Panc1 (cell line): ENCODE measurements around the gene HAX1. TPM values are rescaled to one million over a fixed set of nuclear protein-coding genes. Genes with fewer than 3 reads are reported as not detected.

Source experiments
- ATAC-seq: fragments of 200-7000 bp; cut with Tn5 transposase; 2 replicates; pipeline ENCODE4 v1.9.1; 2020; ENCODE audit warnings: mild to moderate bottlenecking, moderate library complexity
- BruUV-seq: library from RNA; stranded (reverse); fragments of 400-500 nt; replicated peaks from 2 replicates; lab custom pipeline; 2021; lab: Mats Ljungman, UMichigan
- CTCF ChIA-PET: fragments of 300-600 bp; sonication (Branson Sonifier 250); formaldehyde crosslinking; loops from one replicate; lab custom pipeline; 2022; ENCODE audit warnings: antibody characterized with exemption; lab: Charles Lee
- POLR2A ChIA-PET: fragments of 300-600 bp; sonication (Branson Sonifier 250); formaldehyde crosslinking; loops from one replicate; lab custom pipeline; 2022; ENCODE audit warnings: antibody characterized with exemption; lab: Charles Lee
- DNase-seq: peaks from one replicate; pipeline ENCODE4 v3.0.0-alpha.2; 2010; ENCODE audit warnings: low read depth, low spot score
- H3K27ac ChIP-seq: 2 replicates; pipeline ENCODE4 v1.5.1; 2011; ENCODE audit warnings: mild to moderate bottlenecking, low read length, inconsistent platforms
- H3K27me3 ChIP-seq: fragments of 200-500 bp; sonication (Bioruptor generic); 2 replicates; pipeline ENCODE4 v1.6.0; 2014; ENCODE audit warnings: low read length, inconsistent platforms; ENCODE audit not compliant: control insufficient read depth, insufficient read depth
- H3K36me3 ChIP-seq: fragments of 200-500 bp; sonication (Bioruptor generic); 2 replicates; pipeline ENCODE4 v1.5.1; 2014; ENCODE audit warnings: inconsistent platforms, mild to moderate bottlenecking, low read length, moderate library complexity; ENCODE audit not compliant: control insufficient read depth, insufficient read depth
- H3K4me1 ChIP-seq: 2 replicates; pipeline ENCODE4 v1.5.1; 2011; ENCODE audit warnings: inconsistent platforms, mild to moderate bottlenecking, low read length, moderate library complexity; ENCODE audit not compliant: control insufficient read depth, insufficient read depth
- H3K4me3 ChIP-seq, 2 experiments: 2 replicates each; pipeline ENCODE4 v1.5.1; 2011 to 2012; ENCODE audit warnings: low read depth in 2 of 2, low read length in 2 of 2, mild to moderate bottlenecking in 2 of 2, inconsistent platforms in 1 of 2, moderate library complexity in 1 of 2
- H3K9me3 ChIP-seq: fragments of 200-500 bp; sonication (Bioruptor generic); 2 replicates; pipeline ENCODE4 v1.5.1; 2014; ENCODE audit warnings: low read depth, mild to moderate bottlenecking, inconsistent platforms, low read length, moderate library complexity; ENCODE audit not compliant: control insufficient read depth, insufficient read depth
- CTCF ChIP-seq: fragments of 450-650 bp; IDR thresholded peaks from 2 replicates; pipeline ENCODE4 v1.5.1; 2017; ENCODE audit warnings: mild to moderate bottlenecking
- POLR2AphosphoS5 ChIP-seq: IDR thresholded peaks from 2 replicates; pipeline ENCODE4 v1.6.1; 2012; ENCODE audit warnings: mild to moderate bottlenecking, low read depth, low read length, moderate library complexity
- REST ChIP-seq, 2 experiments: IDR thresholded peaks; 2 replicates each; pipeline ENCODE4 v1.6.1; 2011 to 2012; ENCODE audit warnings: low read depth in 2 of 2, control low read depth in 1 of 2, low read length in 1 of 2, mild to moderate bottlenecking in 1 of 2, moderate library complexity in 1 of 2; ENCODE audit not compliant: insufficient read depth in 1 of 2
- SIN3A ChIP-seq: IDR thresholded peaks from 2 replicates; pipeline ENCODE4 v1.6.1; 2012; ENCODE audit warnings: low read depth, mild to moderate bottlenecking, low read length, moderate library complexity, borderline replicate concordance; ENCODE audit not compliant: insufficient read depth
- TCF7L2 ChIP-seq: IDR thresholded peaks from 2 replicates; pipeline ENCODE4 v1.6.1; 2011; ENCODE audit warnings: mild to moderate bottlenecking, low read depth, low read length, inconsistent platforms
- in situ Hi-C: cut with HindIII; loops from 2 replicates; pipeline ENCODE4 v1.10.0; 2016; ENCODE audit warnings: low sequenced_read_pairs, low pct_unique_long_range_greater_than_20kb
- intact Hi-C: fragments of 100-400 bp; cut with micrococcal nuclease; formaldehyde crosslinking; loops from one replicate; pipeline ENCODE4 v1.10.0; 2022; ENCODE audit not compliant: unreplicated experiment
- total RNA-seq: library from RNA; stranded (reverse); gene quantifications from one replicate; pipeline ENCODE4 v1.2.1, GENCODE V29; 2021; ENCODE audit not compliant: unreplicated experiment

HAX1 gene
- total RNA-seq, 1 experiment from 2014 or later = 110 TPM

- Histone ChIP-seq H3K4me3 (no peak overlapping the region), H3K9me3 (no peaks in the 10 kb centered on the region), H3K27ac (no peak overlapping the region), H3K27me3 (no peaks in the 10 kb centered on the region), H3K36me3 (peaks cover 40% of the 10 kb centered on the region), H3K4me1 (no peaks in the 10 kb centered on the region)
- TF ChIP-seq TCF7L2 = no peak
- TF ChIP-seq REST (IDR thresholded peaks at IDR 0.05; ENCODE audit: insufficient read depth in 1 of 2, low read depth in 2 of 2, low read length in 1 of 2) = no peak
- no peak for TF ChIP-seq SIN3A
- no peak for TF ChIP-seq CTCF
- TF ChIP-seq POLR2AphosphoS5 = no peak
- ChIA-PET CTCF (no interaction called here), POLR2A (no interaction called here)
- BruUV-seq = no TSS peak
- no peak for DNase-seq
- in situ Hi-C loops = no loop called here
- intact Hi-C loops = no loop called here
- no peak for ATAC-seq
Measured at GRCh38 chr1:154265586-154265985, 6.8 kb upstream of the HAX1 start.

GRCh38 chr1:154270833-154271232 lies 1.6 kb upstream of the HAX1 start:
- ATAC-seq = no peak
- no peaks in the 10 kb centered on the region for H3K9me3 ChIP-seq
- peaks cover 5% of the 10 kb centered on the region; the same call in 1 of the 2 replicates for H3K4me1 ChIP-seq
- no peak overlapping the region; the same call in 1 of the 2 replicates for H3K27ac ChIP-seq
- H3K36me3 ChIP-seq = peaks cover 11% of the 10 kb centered on the region; the same call in 1 of the 2 replicates
- H3K27me3 ChIP-seq = no peaks in the 10 kb centered on the region
- POLR2A ChIA-PET = no interaction called here
- no peak overlapping the region for H3K4me3 ChIP-seq
- CTCF ChIA-PET = no interaction called here
- TF ChIP-seq TCF7L2 = no peak
- no peak for TF ChIP-seq CTCF
- TF ChIP-seq POLR2AphosphoS5 = no peak
- no peak for TF ChIP-seq SIN3A
- no peak for TF ChIP-seq REST (IDR thresholded peaks at IDR 0.05; ENCODE audit: insufficient read depth in 1 of 2, low read depth in 2 of 2, low read length in 1 of 2)
- in situ Hi-C loops = no loop called here
- DNase-seq = no peak
- intact Hi-C loops = no loop called here
- BruUV-seq = no TSS peak
